ENCODE measurements around the gene UCP3. TPM values are rescaled to one million over a fixed set of nuclear protein-coding genes. Genes with fewer than 3 reads are reported as not detected.

Gene UCP3
- total RNA-seq, 4 donors from 2014 or later = 1.3 to 7.6 (median 3.1) TPM

- in situ Hi-C loops (cut with MboI; ENCODE audit: low pct_ligation_motif_present in 1 of 4, low pct_unique_long_range_greater_than_20kb in 1 of 4, low sequenced_read_pairs in 3 of 4) = no loop called here
- 70 to 82% methylated on average over 3 to 6 of the region's 6 CpGs for WGBS, 2 donors (ENCODE audit: low coverage in 1 of 2)
- intact Hi-C loops (cut with DNase I; ENCODE audit: low total_unique reads) = no loop called here
- no peaks in the 10 kb centered on the region for H3K36me3 ChIP-seq
- TF ChIP-seq EP300 (IDR thresholded peaks at IDR 0.05; ENCODE audit: low read depth) = no peak
- TF ChIP-seq CTCF (IDR thresholded peaks at IDR 0.05) = no peak
- TF ChIP-seq POLR2A (IDR thresholded peaks at IDR 0.05) = no peak
- TF ChIP-seq POLR2AphosphoS5 (IDR thresholded peaks at IDR 0.05) = no peak
- H3K9me3 ChIP-seq = no peaks in the 10 kb centered on the region
- H3K4me1 ChIP-seq = peaks cover 3 to 21% (median 5%) of the 10 kb centered on the region in 4 donors
- no peak overlapping the region for H3K27ac ChIP-seq
- no peak for DNase-seq
- no peak overlapping the region for H3K4me3 ChIP-seq
- H3K27me3 ChIP-seq = no peaks in the 10 kb centered on the region
Observed at GRCh38 chr11:73997120-73997770, 11.6 kb downstream of the UCP3 start.

- Histone ChIP-seq H3K4me3 (no peak overlapping the region), H3K36me3 (no peaks in the 10 kb centered on the region), H3K9me3 (no peaks in the 10 kb centered on the region), H3K27ac (peak overlapping the region in 3 of 4 donors; percentile 34 to 44 (median 41)), H3K4me1 (peaks cover 3 to 21% (median 5%) of the 10 kb centered on the region in 4 donors), H3K27me3 (no peaks in the 10 kb centered on the region)
- peak; percentile 25 for DNase-seq
- intact Hi-C loops (cut with DNase I; ENCODE audit: low total_unique reads) (no loop called here), in situ Hi-C loops (cut with MboI; ENCODE audit: low pct_ligation_motif_present in 1 of 4, low pct_unique_long_range_greater_than_20kb in 1 of 4, low sequenced_read_pairs in 3 of 4) (no loop called here)
- TF ChIP-seq CTCF (IDR thresholded peaks at IDR 0.05) (no peak), POLR2AphosphoS5 (IDR thresholded peaks at IDR 0.05) (no peak), EP300 (IDR thresholded peaks at IDR 0.05; ENCODE audit: low read depth) (no peak), POLR2A (IDR thresholded peaks at IDR 0.05) (no peak)
- 39% methylated on average over 4 of the region's 4 CpGs; no CpG with 5 or more reads in 1 of the 2 donors for WGBS, 2 donors (ENCODE audit: low coverage in 1 of 2)
Observed at GRCh38 chr11:73996161-73996747, 12.6 kb downstream of the UCP3 start.

- Histone ChIP-seq H3K4me1 (peaks cover 3 to 21% (median 5%) of the 10 kb centered on the region in 4 donors), H3K36me3 (no peaks in the 10 kb centered on the region), H3K27me3 (no peaks in the 10 kb centered on the region), H3K9me3 (no peaks in the 10 kb centered on the region), H3K27ac (peak overlapping the region; percentile 34 to 58 (median 42)), H3K4me3 (no peak overlapping the region)
- intact Hi-C loops (cut with DNase I; ENCODE audit: low total_unique reads) = no loop called here
- DNase-seq = no peak
- in situ Hi-C loops (cut with MboI; ENCODE audit: low pct_ligation_motif_present in 1 of 4, low pct_unique_long_range_greater_than_20kb in 1 of 4, low sequenced_read_pairs in 3 of 4) = no loop called here
- WGBS, 2 donors (ENCODE audit: low coverage in 1 of 2) = 27 to 65% methylated on average over 1 to 2 of the region's 2 CpGs
- no peak for TF ChIP-seq POLR2A (IDR thresholded peaks at IDR 0.05)
- TF ChIP-seq EP300 (IDR thresholded peaks at IDR 0.05; ENCODE audit: low read depth) = no peak
- no peak for TF ChIP-seq CTCF (IDR thresholded peaks at IDR 0.05)
- TF ChIP-seq POLR2AphosphoS5 (IDR thresholded peaks at IDR 0.05) = no peak
Observed at GRCh38 chr11:73995731-73996130, 13.2 kb downstream of the UCP3 start.

GRCh38 chr11:73995247-73995646 lies 13.6 kb downstream of the UCP3 start:
- Histone ChIP-seq H3K27me3 (no peaks in the 10 kb centered on the region), H3K9me3 (no peaks in the 10 kb centered on the region), H3K27ac (peak overlapping the region; percentile 32 to 58 (median 42)), H3K4me3 (no peak overlapping the region), H3K36me3 (no peaks in the 10 kb centered on the region), H3K4me1 (peaks cover 3 to 21% (median 5%) of the 10 kb centered on the region in 4 donors)
- 64 to 77% methylated on average over 2 of the region's 2 CpGs for WGBS, 2 donors (ENCODE audit: low coverage in 1 of 2)
- TF ChIP-seq POLR2AphosphoS5 (IDR thresholded peaks at IDR 0.05) = peak in 1 of 3 donors; percentile 38
- TF ChIP-seq POLR2A (IDR thresholded peaks at IDR 0.05) = no peak
- DNase-seq = no peak
- in situ Hi-C loops (cut with MboI; ENCODE audit: low pct_ligation_motif_present in 1 of 4, low pct_unique_long_range_greater_than_20kb in 1 of 4, low sequenced_read_pairs in 3 of 4) (no loop called here), intact Hi-C loops (cut with DNase I; ENCODE audit: low total_unique reads) (no loop called here)
